B cell (primary cell): ENCODE measurements around the gene ANGPT4. TPM values are rescaled to one million over a fixed set of nuclear protein-coding genes. Genes with fewer than 3 reads are reported as not detected.

Source experiments
- ATAC-seq: fragments of 200-7000 bp; cut with Tn5 transposase; one replicate; pipeline ENCODE4 v1.10.0; 2021; ENCODE audit warnings: low read depth, mild to moderate bottlenecking, moderate number of reproducible peaks, moderate library complexity
- CTCF ChIA-PET: fragments of 350-600 bp; sonication (Branson Sonifier 250); formaldehyde crosslinking; loops from one replicate; lab custom pipeline; 2021; ENCODE audit warnings: antibody characterized with exemption, inconsistent platforms; lab: Charles Lee
- POLR2A ChIA-PET: fragments of 350-600 bp; sonication (Branson Sonifier 250); formaldehyde crosslinking; loops from one replicate; lab custom pipeline; 2021; ENCODE audit warnings: antibody characterized with exemption; lab: Charles Lee
- DNase-seq: peaks from one replicate; pipeline ENCODE4 v3.0.0; 2013
- H2AFZ ChIP-seq: 2 replicates; pipeline ENCODE4 v1.6.1; 2012; ENCODE audit warnings: mild to moderate bottlenecking, low read depth, low read length; ENCODE audit not compliant: insufficient read depth, poor library complexity, severe bottlenecking
- H3K27ac ChIP-seq, 2 donors: 1 replicate in 1 of 2; 2 replicates in 1 of 2; pipeline ENCODE4 v1.5.1; 2012 to 2013; ENCODE audit warnings: low read length in 2 of 2, mild to moderate bottlenecking in 2 of 2, moderate library complexity in 1 of 2
- H3K27me3 ChIP-seq, 4 experiments: fragments of 200-600 bp in 1 of 4; sonication (generic) in 1 of 4; replicated peaks in 1 of 4; 1 replicate in 2 of 4; 2 replicates in 2 of 4; pipeline versions ENCODE4 v1.6.1 to v1.7.0; 2013 to 2016; ENCODE audit warnings: low read length in 3 of 4, mild to moderate bottlenecking in 2 of 4, mixed read lengths in 1 of 4, moderate library complexity in 1 of 4; ENCODE audit not compliant: insufficient read depth in 4 of 4, control insufficient read depth in 3 of 4; ENCODE audit errors: control extremely low read depth in 1 of 4
- H3K36me3 ChIP-seq, 2 experiments: replicated peaks in 1 of 2; 1 replicate in 1 of 2; 2 replicates in 1 of 2; pipeline versions ENCODE4 v1.6.1 to v1.7.1; 2013; ENCODE audit warnings: low read length in 1 of 2; ENCODE audit not compliant: insufficient read depth in 2 of 2, control insufficient read depth in 1 of 2; ENCODE audit errors: control extremely low read depth in 1 of 2, extremely low read depth in 1 of 2
- H3K4me1 ChIP-seq, 2 donors: fragments of 200-600 bp in 1 of 2; sonication (generic) in 1 of 2; 1 replicate in 1 of 2; 2 replicates in 1 of 2; pipeline versions ENCODE4 v1.5.1 to v1.6.1; 2013 to 2017; ENCODE audit warnings: low read length in 2 of 2; ENCODE audit not compliant: control insufficient read depth in 2 of 2, insufficient read depth in 2 of 2
- H3K4me2 ChIP-seq: replicated peaks from 2 replicates; pipeline ENCODE3; 2012; ENCODE audit warnings: mild to moderate bottlenecking, low read depth, low read length; ENCODE audit not compliant: poor library complexity, severe bottlenecking
- H3K4me3 ChIP-seq, 5 experiments: fragments of 200-600 bp in 1 of 5; sonication (generic) in 1 of 5; 1 replicate in 3 of 5; 2 replicates in 2 of 5; pipeline versions ENCODE4 v1.5.1 to v1.7.0; 2011 to 2016; ENCODE audit warnings: low read length in 4 of 5, mild to moderate bottlenecking in 4 of 5, low read depth in 2 of 5, control low read depth in 1 of 5, moderate library complexity in 1 of 5; ENCODE audit not compliant: insufficient read depth in 1 of 5; ENCODE audit errors: control extremely low read depth in 1 of 5, extremely low read depth in 1 of 5
- H3K79me2 ChIP-seq: fragments of 200-600 bp; sonication (generic); one replicate; pipeline ENCODE4 v1.6.0; 2016; ENCODE audit warnings: low read length; ENCODE audit not compliant: control insufficient read depth, insufficient read depth
- H3K9ac ChIP-seq: fragments of 200-600 bp; sonication (generic); 2 replicates; pipeline ENCODE4 v1.6.1; 2017; ENCODE audit warnings: mild to moderate bottlenecking, low read length, moderate library complexity
- H3K9me3 ChIP-seq, 3 donors: one replicate each; pipeline versions ENCODE4 v1.6.1 to v1.7.1; 2013; ENCODE audit warnings: low read length in 2 of 3; ENCODE audit not compliant: control insufficient read depth in 2 of 3, insufficient read depth in 1 of 3; ENCODE audit errors: control extremely low read depth in 1 of 3
- H4K20me1 ChIP-seq: 2 replicates; pipeline ENCODE4 v1.6.0; 2012; ENCODE audit warnings: mild to moderate bottlenecking, low read length; ENCODE audit not compliant: insufficient read depth, control insufficient read depth, poor library complexity, severe bottlenecking
- H3K27ac Mint-ChIP-seq: one replicate; pipeline ENCODE4 v1.8.0; 2021; ENCODE audit warnings: mixed read lengths
- H3K27me3 Mint-ChIP-seq: one replicate; pipeline ENCODE4 v1.8.0; 2021; ENCODE audit warnings: mixed read lengths
- H3K4me1 Mint-ChIP-seq: one replicate; pipeline ENCODE4 v1.8.0; 2021; ENCODE audit warnings: mixed read lengths
- H3K4me3 Mint-ChIP-seq: one replicate; pipeline ENCODE4 v1.8.0; 2021; ENCODE audit warnings: mixed read lengths
- H3K9me3 Mint-ChIP-seq: one replicate; pipeline ENCODE4 v1.8.0; 2022; ENCODE audit warnings: mixed read lengths; ENCODE audit not compliant: insufficient read depth
- EZH2 ChIP-seq: IDR thresholded peaks from 2 replicates; pipeline ENCODE4 v1.6.1; 2012; ENCODE audit warnings: borderline replicate concordance, low read depth, mild to moderate bottlenecking, moderate library complexity, low read length; ENCODE audit not compliant: insufficient read depth, poor library complexity, severe bottlenecking
- WGBS: methylation state at CpG from one replicate; pipeline ENCODE4 v1.1.5; 2013; ENCODE audit warnings: missing lambda C conversion rate; ENCODE audit not compliant: insufficient coverage; 5-methylcytosine and 5-hydroxymethylcytosine counted together
- intact Hi-C: fragments of 100-400 bp; cut with micrococcal nuclease; formaldehyde crosslinking; loops from one replicate; pipeline ENCODE4 v1.10.0; 2022
- polyA plus RNA-seq: library from polyadenylated mRNA; depleted of rRNA; stranded (reverse); fragments of >200 nt; gene quantifications from 2 replicates; pipeline ENCODE4 v1.2.3, GENCODE V29; 2012
- total RNA-seq, 2 donors: library from RNA; stranded (reverse); fragments of 120-200 nt in 1 of 2; gene quantifications; 1 replicate in 1 of 2; 2 replicates in 1 of 2; pipeline versions ENCODE4 v1.2.3 to v1.2.4, GENCODE V29; 2013 to 2022
- TF ChIP-seq, protein P1 (sequence below): fragments of 200-600 bp; IDR thresholded peaks from one replicate; pipeline ENCODE4 v1.8.0; 2022; ENCODE audit warnings: antibody characterized with exemption, mild to moderate bottlenecking

ANGPT4 gene
- total and polyA plus RNA-seq, 2 donors (not counting 1 experiment from before 2014, with no cell fraction given), result not detected

DNA sequence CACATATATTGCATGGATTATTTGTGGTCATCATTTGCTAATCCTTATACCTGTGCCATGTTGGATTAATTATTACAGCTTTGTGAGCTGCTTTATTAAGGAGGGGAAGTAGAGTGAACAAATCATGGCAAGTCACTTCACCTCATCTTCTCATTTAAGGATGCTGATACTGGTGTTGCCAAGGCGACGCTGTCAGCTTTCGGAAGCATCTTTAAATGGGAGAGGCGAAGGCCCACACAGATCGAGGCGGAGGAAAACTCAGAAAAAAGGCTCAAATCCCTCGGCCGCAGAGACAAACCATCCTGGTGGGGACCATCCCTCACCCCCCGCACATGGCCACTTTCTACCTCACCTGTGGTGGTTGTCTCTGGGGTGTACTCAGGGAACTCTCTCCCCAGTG, 47.9 kb downstream of the ANGPT4 start:
- DNase-seq, result no peak
- Histone ChIP-seq H3K27ac (no peak overlapping the region), H3K9me3 (no peaks in the 10 kb centered on the region), H4K20me1 (no peaks in the 10 kb centered on the region), H3K4me3 (no peak overlapping the region), H3K9ac (no peak overlapping the region), H3K4me2 (no peak overlapping the region), H3K27me3 (peaks cover 0 to 3% (median 0%) of the 10 kb centered on the region in 4 experiments), H3K79me2 (no peaks in the 10 kb centered on the region), H3K4me1 (no peaks in the 10 kb centered on the region), H3K36me3 (no peaks in the 10 kb centered on the region), H2AFZ (no peak overlapping the region)
- ChIA-PET CTCF (interaction anchor here (0.5 kb wide), 1 partner anchor 49 kb away, joined by 3 read pairs; no protein-coding TSS in a partner anchor), POLR2A (no interaction called here)
- 97% methylated on average over 6 of the region's 9 CpGs for WGBS
- intact Hi-C loops, result no loop called here
- Mint-ChIP-seq H3K27ac (no peak overlapping the region), H3K9me3 (no peaks in the 10 kb centered on the region), H3K27me3 (peaks cover 14% of the 10 kb centered on the region), H3K4me3 (no peak overlapping the region), H3K4me1 (no peaks in the 10 kb centered on the region)
- no peak for ATAC-seq
- TF ChIP-seq, protein P1, sequence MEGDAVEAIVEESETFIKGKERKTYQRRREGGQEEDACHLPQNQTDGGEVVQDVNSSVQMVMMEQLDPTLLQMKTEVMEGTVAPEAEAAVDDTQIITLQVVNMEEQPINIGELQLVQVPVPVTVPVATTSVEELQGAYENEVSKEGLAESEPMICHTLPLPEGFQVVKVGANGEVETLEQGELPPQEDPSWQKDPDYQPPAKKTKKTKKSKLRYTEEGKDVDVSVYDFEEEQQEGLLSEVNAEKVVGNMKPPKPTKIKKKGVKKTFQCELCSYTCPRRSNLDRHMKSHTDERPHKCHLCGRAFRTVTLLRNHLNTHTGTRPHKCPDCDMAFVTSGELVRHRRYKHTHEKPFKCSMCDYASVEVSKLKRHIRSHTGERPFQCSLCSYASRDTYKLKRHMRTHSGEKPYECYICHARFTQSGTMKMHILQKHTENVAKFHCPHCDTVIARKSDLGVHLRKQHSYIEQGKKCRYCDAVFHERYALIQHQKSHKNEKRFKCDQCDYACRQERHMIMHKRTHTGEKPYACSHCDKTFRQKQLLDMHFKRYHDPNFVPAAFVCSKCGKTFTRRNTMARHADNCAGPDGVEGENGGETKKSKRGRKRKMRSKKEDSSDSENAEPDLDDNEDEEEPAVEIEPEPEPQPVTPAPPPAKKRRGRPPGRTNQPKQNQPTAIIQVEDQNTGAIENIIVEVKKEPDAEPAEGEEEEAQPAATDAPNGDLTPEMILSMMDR, result no peak
- no peak for TF ChIP-seq EZH2

GRCh38 chr20:865440-865839, 50.7 kb downstream of the ANGPT4 start:
- CTCF ChIA-PET, result no interaction called here
- POLR2A ChIA-PET, result no interaction called here
- intact Hi-C loops, result no loop called here

More at GRCh38 chr20:865440-865839, 50.7 kb downstream of the ANGPT4 start:
- no peak for ATAC-seq
- no peak overlapping the region for H3K4me3 ChIP-seq
- no peak overlapping the region for H3K4me2 ChIP-seq
- H3K9ac ChIP-seq, result no peak overlapping the region
- no peaks in the 10 kb centered on the region for H4K20me1 ChIP-seq
- Mint-ChIP-seq H3K27ac (no peak overlapping the region), H3K4me1 (no peaks in the 10 kb centered on the region), H3K9me3 (no peaks in the 10 kb centered on the region), H3K27me3 (peaks cover 8% of the 10 kb centered on the region), H3K4me3 (no peak overlapping the region)
- H3K4me1 ChIP-seq, result no peaks in the 10 kb centered on the region
- TF ChIP-seq, protein P1, result no peak
- no peak for TF ChIP-seq EZH2
- H3K27me3 ChIP-seq, result peaks cover 0 to 3% (median 0%) of the 10 kb centered on the region in 4 experiments
- no peaks in the 10 kb centered on the region for H3K9me3 ChIP-seq
- WGBS, result no CpG with 5 or more reads among the region's 1 CpG
- H3K27ac ChIP-seq, result no peak overlapping the region
- DNase-seq, result no peak
- H3K36me3 ChIP-seq, result no peaks in the 10 kb centered on the region
- H2AFZ ChIP-seq, result no peak overlapping the region
- no peaks in the 10 kb centered on the region for H3K79me2 ChIP-seq
